Activated CD4-positive, alpha-beta T cell treated with anti-CD3 and anti-CD28 coated beads for 36 hours (primary cell): ENCODE data around the gene ARNT2. TPM values are rescaled to one million over a fixed set of nuclear protein-coding genes. Genes with fewer than 3 reads are reported as not detected.
"Not testable (repeated sequence)": the region's sequence is repeated elsewhere in the genome, so short reads cannot be mapped to it uniquely, and the experiment has no call there.

Source experiments
- ATAC-seq: fragments of 200-7000 bp; cut with Tn5 transposase; one replicate; pipeline ENCODE4 v1.10.0; 2021; ENCODE audit warnings: mild to moderate bottlenecking, moderate library complexity
- CTCF ChIA-PET: fragments of 350-600 bp; sonication (Branson Sonifier 250); formaldehyde crosslinking; loops from one replicate; lab custom pipeline; 2021; ENCODE audit warnings: antibody characterized with exemption; lab: Charles Lee
- POLR2A ChIA-PET: fragments of 350-600 bp; sonication (Branson Sonifier 250); formaldehyde crosslinking; loops from one replicate; lab custom pipeline; 2021; ENCODE audit warnings: antibody characterized with exemption, inconsistent platforms; lab: Charles Lee
- DNase-seq: peaks from one replicate; pipeline ENCODE4 v3.0.0-alpha.2; 2020
- H3K27ac Mint-ChIP-seq: one replicate; pipeline ENCODE4 v1.8.0; 2021; ENCODE audit warnings: mixed read lengths
- H3K27me3 Mint-ChIP-seq: one replicate; pipeline ENCODE4 v1.8.0; 2021; ENCODE audit warnings: mixed read lengths
- H3K36me3 Mint-ChIP-seq: one replicate; pipeline ENCODE4 v1.8.0; 2021; ENCODE audit warnings: low read depth, mixed read lengths
- H3K4me1 Mint-ChIP-seq: one replicate; pipeline ENCODE4 v1.8.0; 2021; ENCODE audit warnings: mixed read lengths
- H3K4me3 Mint-ChIP-seq: one replicate; pipeline ENCODE4 v1.8.0; 2021; ENCODE audit warnings: mild to moderate bottlenecking, moderate library complexity, mixed read lengths
- H3K9me3 Mint-ChIP-seq: one replicate; pipeline ENCODE4 v1.8.0; 2021; ENCODE audit warnings: low read depth, mixed read lengths
- intact Hi-C, 2 experiments: fragments of 100-400 bp; cut with DNase I in 1 of 2; cut with micrococcal nuclease in 1 of 2; formaldehyde crosslinking; loops; one replicate each; pipeline versions ENCODE4 v1.14.2 to v1.15.1; 2022 to 2024; cut with DNase I, micrococcal nuclease
- total RNA-seq, 2 experiments: library from RNA; stranded (reverse); gene quantifications; one replicate each; pipeline ENCODE4 v1.2.3, GENCODE V29; 2021

Gene ARNT2
- total RNA-seq, 2 experiments from 2014 or later = 0.05 to 0.19 TPM

DNA sequence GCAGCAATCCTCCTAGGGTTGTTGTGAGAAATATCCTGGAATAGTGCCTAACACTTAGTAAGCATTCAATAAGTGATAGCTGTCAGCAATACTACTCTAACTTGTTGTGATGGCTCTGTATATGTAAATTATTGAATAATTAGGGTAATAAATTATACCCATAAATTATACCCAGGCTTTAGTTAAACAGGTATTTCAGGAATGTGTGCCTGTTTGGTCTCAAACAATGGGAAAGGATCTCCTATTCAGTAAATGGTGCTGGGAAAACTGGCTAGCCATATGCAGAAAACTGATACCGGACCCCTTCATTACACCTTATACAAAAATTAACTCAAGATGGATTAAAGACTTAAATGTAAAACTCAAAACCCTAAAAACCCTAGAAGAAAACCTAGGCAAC, 14.8 kb upstream of the ARNT2 start:
- Mint-ChIP-seq H3K4me3 (no peak overlapping the region), H3K9me3 (no peaks in the 10 kb centered on the region), H3K27ac (no peak overlapping the region), H3K36me3 (no peaks in the 10 kb centered on the region), H3K27me3 (peaks cover 8% of the 10 kb centered on the region), H3K4me1 (no peaks in the 10 kb centered on the region)
- POLR2A ChIA-PET = no interaction called here
- ATAC-seq = no peak
- DNase-seq = no peak
- intact Hi-C loops = no loop called here
- CTCF ChIA-PET = no interaction called here

DNA sequence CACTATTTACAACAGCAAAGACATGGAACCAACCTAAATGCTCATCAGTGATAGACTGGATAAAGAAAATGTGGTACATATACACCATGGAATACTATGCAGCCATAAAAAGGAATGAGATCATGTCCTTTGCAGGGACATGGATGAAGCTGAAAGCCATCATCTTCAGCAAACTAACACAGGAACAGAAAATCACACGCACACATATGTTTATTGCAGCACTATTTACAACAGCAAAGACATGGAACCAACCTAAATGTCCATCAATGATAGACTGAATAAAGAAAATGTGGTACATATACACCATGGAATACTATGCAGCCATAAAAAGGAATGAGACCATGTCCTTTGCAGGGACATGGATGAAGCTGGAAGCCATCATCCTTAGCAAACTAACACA, 13.2 kb upstream of the ARNT2 start:
- intact Hi-C loops, ATAC-seq: not testable (repeated sequence)

DNA sequence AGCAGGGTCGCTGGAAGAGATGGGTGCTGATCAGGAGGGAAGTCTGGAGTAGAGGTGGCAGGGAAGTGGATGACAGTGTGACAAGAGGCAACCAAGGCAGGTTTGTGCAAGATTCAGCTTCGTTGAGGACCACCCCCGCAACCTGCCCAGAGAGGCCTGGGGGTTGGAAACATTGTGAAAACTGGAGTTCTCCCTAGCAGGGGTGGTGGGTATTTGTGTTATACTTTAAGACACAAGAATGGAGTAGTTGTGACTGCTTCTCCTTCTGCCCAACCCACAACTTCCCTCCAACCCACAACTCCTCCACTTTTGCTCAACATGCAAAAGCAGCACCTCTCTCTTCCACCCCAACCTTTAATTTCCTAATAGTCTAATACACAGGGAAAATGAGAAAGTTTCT, 8.6 kb upstream of the ARNT2 start:
- POLR2A ChIA-PET = no interaction called here

More for the DNA sequence above, 13.2 kb upstream of the ARNT2 start:
- H3K36me3 Mint-ChIP-seq, DNase-seq, H3K27ac Mint-ChIP-seq, CTCF ChIA-PET, POLR2A ChIA-PET, H3K27me3 Mint-ChIP-seq, H3K9me3 Mint-ChIP-seq, H3K4me1 Mint-ChIP-seq, H3K4me3 Mint-ChIP-seq: not testable (repeated sequence)

DNA sequence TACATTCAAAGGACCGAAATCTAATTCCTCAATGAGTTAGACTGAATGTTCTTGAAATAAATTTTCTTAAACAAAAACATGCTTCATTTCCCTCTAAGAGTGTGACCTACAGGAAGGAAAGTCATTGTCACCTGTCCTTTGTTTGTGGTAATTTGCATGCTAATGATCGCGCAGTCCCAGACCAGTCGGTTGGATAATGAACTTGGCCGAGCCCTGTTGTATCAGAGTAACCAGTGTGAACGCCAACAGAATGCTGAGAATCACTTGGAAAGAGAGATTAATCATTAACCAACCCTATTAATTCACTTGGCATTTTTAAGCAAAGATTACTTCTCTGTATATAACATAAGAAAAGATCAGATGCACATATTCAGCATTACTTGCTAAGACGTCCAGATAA, 8.1 kb upstream of the ARNT2 start:
- CTCF ChIA-PET = interaction anchor here (0.6 kb wide), 1 partner anchor 1375 kb away, joined by 3 read pairs; no protein-coding TSS in a partner anchor
- POLR2A ChIA-PET = no interaction called here
- intact Hi-C loops = no loop called here
- no peak overlapping the region for H3K27ac Mint-ChIP-seq
- no peak overlapping the region for H3K4me3 Mint-ChIP-seq
- H3K9me3 Mint-ChIP-seq = no peaks in the 10 kb centered on the region
- ATAC-seq (no peak), DNase-seq (no peak)
- no peaks in the 10 kb centered on the region for H3K4me1 Mint-ChIP-seq
- peaks cover 21% of the 10 kb centered on the region for H3K27me3 Mint-ChIP-seq
- H3K36me3 Mint-ChIP-seq = no peaks in the 10 kb centered on the region

More for the DNA sequence above, 8.6 kb upstream of the ARNT2 start:
- Mint-ChIP-seq H3K4me1 (no peaks in the 10 kb centered on the region), H3K27ac (no peak overlapping the region), H3K9me3 (no peaks in the 10 kb centered on the region), H3K4me3 (no peak overlapping the region), H3K27me3 (peaks cover 25% of the 10 kb centered on the region), H3K36me3 (no peaks in the 10 kb centered on the region)
- intact Hi-C loops = no loop called here
- ATAC-seq (no peak), DNase-seq (no peak)
- CTCF ChIA-PET = no interaction called here

DNA sequence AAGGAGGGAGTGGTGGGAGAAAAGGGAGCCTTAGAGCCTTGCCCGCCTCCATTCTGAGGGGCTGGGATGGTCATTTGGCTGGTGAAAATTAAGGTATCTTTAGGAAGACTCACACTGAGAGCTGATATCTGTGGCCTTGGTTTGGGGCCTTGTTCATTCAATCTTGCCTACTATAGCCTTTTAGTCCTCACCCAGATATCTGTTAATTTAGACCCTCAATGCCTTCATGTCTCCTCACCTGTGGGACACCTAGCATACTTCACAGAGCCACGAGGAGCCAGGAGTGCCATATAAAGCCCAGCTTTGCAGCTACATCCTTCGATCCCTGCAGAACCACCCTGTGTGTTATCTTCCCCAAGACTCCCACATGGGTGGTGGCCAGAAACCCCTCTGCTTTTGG, 4.7 kb upstream of the ARNT2 start:
- peaks cover 40% of the 10 kb centered on the region for H3K27me3 Mint-ChIP-seq
- H3K4me1 Mint-ChIP-seq = no peaks in the 10 kb centered on the region
- intact Hi-C loops = no loop called here
- no peak overlapping the region for H3K27ac Mint-ChIP-seq
- H3K4me3 Mint-ChIP-seq = no peak overlapping the region
- DNase-seq (no peak), ATAC-seq (no peak)
- no peaks in the 10 kb centered on the region for H3K9me3 Mint-ChIP-seq
- no peaks in the 10 kb centered on the region for H3K36me3 Mint-ChIP-seq
- POLR2A ChIA-PET = no interaction called here
- CTCF ChIA-PET = no interaction called here

DNA sequence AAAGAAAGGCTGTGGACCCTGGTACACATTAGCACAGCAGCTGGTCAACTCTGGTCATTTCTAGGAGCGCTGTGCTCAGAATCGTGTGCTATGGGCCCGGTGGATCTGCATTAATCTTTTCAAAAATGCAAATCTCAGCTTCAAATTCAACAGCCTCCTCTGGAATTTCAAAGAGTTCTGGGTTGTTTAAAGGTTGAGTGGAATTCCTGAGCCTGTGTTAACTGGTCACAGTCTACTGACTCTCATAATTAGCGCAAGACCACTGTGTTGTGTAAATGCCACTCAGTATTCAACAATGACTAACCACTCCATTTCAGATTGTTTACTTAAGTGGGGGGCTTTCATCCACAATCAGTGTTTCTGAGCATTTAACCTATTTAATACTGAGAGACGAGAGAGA, 2.7 kb upstream of the ARNT2 start:
- Mint-ChIP-seq H3K27me3 (peaks cover 53% of the 10 kb centered on the region), H3K4me3 (no peak overlapping the region), H3K4me1 (peaks cover 6% of the 10 kb centered on the region), H3K27ac (no peak overlapping the region), H3K36me3 (no peaks in the 10 kb centered on the region), H3K9me3 (no peaks in the 10 kb centered on the region)
- ChIA-PET CTCF (no interaction called here), POLR2A (no interaction called here)
- intact Hi-C loops = no loop called here
- ATAC-seq (no peak), DNase-seq (no peak)

DNA sequence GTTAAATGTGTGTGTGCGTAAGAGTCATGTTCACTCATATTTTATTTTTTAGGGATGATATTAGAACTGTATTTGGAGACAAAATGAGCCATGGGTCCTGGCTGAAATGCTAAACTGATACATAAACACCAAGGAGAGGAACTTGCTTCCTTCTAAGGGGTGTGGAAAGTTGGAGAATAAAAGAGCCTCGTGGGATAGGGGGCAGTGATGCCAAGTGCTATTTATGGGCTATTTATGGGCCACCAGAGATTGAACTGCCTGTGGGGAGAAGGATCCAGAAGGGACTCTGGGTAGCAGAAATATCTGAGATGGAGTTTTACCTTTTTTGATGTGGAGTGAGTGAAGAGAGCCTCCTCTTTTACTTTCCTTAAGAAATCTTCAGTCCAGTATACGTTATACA, 1.8 kb upstream of the ARNT2 start:
- intact Hi-C loops = no loop called here
- Mint-ChIP-seq H3K4me1 (peaks cover 6% of the 10 kb centered on the region), H3K9me3 (no peaks in the 10 kb centered on the region), H3K4me3 (no peak overlapping the region), H3K27me3 (peaks cover 50% of the 10 kb centered on the region), H3K27ac (no peak overlapping the region), H3K36me3 (no peaks in the 10 kb centered on the region)
- DNase-seq (no peak), ATAC-seq (no peak)
- ChIA-PET CTCF (no interaction called here), POLR2A (no interaction called here)

DNA sequence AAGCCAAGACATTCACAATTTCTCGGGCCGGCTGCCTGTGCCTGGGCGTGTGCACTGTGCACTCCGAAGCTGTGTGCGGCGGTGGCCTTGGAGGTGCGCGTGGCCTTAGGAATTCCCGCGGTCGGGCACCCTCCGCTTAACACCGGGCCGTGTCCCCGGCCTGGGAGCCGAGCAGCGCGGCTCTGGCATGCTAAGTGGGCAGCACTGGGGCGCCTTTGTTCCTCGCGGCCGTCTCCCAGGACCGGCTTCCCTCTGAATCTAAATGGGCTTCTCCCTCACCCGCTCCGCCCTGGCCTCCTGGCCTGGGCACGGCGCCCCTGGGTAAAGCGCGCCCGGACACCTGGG, 498 bp upstream of the ARNT2 start:
- Mint-ChIP-seq H3K27me3 (peaks cover 54% of the 10 kb centered on the region), H3K27ac (no peak overlapping the region), H3K4me3 (no peak overlapping the region), H3K36me3 (no peaks in the 10 kb centered on the region), H3K4me1 (peaks cover 6% of the 10 kb centered on the region), H3K9me3 (no peaks in the 10 kb centered on the region)
- DNase-seq = peak; percentile 7
- no peak for ATAC-seq
- ChIA-PET POLR2A (no interaction called here), CTCF (no interaction called here)
- intact Hi-C loops = no loop called here

DNA sequence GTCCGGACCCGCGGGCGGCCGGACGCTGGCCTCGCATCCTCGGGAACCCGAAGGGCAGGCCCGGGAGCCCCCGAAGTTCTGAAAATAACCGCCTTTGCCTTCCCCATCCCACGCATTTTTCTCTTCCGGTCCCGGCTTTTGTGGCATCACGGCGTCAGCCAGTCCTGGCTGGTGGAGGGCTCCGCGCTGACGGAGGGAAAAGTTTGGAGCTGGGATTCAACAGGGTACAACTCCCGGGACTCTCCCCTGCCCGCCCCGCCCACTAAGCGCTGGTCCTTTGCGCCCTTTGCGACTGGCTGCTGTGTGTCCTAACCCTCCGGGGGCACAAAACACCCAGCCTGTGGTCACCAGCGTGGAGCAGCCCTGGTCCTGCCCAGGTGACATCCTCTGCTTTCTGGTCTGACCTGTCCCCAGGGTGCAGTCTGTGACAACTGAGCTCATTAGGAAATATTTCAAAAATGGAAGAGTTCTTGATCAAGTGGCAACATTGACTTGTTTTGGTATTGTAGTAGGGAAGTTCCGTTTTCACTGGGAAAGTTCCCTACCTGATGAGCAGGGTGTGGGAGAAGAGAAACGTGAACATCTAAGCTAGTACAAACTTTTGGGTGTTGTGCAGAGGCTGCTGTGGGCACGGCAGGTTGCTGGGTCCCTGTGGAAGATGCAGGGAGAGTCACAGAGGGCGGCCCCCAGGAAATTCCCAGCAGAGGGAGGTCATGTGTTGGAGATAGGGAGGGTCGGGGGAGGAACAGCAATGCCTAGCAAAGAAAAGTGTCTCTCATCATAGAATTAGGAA, 775 bp downstream of the ARNT2 start:
- Mint-ChIP-seq H3K4me1 (peaks cover 6% of the 10 kb centered on the region), H3K27ac (no peak overlapping the region), H3K27me3 (peaks cover 60% of the 10 kb centered on the region), H3K9me3 (no peaks in the 10 kb centered on the region), H3K4me3 (no peak overlapping the region), H3K36me3 (no peaks in the 10 kb centered on the region)
- DNase-seq = peak; percentile 44
- ChIA-PET CTCF (no interaction called here), POLR2A (no interaction called here)
- intact Hi-C loops = no loop called here
- ATAC-seq = peak; percentile 33

DNA sequence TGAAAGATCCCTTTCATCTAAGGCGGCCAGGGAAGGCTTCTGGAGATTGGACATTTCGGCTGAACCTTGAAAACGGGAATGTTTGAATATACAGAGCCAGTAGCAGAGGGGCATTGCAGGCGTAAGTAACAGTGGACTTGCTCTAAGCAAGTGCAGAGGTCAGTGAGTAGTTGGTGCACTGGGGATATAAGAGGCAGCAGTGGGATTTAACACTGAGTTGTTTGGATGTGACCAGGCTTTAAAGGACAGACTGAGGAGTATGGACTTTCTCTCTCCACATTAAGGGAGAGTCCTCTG, 1.3 kb downstream of the ARNT2 start:
- ChIA-PET POLR2A (no interaction called here), CTCF (no interaction called here)
- H3K4me1 Mint-ChIP-seq = peaks cover 6% of the 10 kb centered on the region
- H3K27me3 Mint-ChIP-seq = peaks cover 55% of the 10 kb centered on the region
- no peak for DNase-seq
- H3K27ac Mint-ChIP-seq = no peak overlapping the region
- no peaks in the 10 kb centered on the region for H3K9me3 Mint-ChIP-seq
- intact Hi-C loops = no loop called here
- no peaks in the 10 kb centered on the region for H3K36me3 Mint-ChIP-seq
- ATAC-seq = no peak
- no peak overlapping the region for H3K4me3 Mint-ChIP-seq

DNA sequence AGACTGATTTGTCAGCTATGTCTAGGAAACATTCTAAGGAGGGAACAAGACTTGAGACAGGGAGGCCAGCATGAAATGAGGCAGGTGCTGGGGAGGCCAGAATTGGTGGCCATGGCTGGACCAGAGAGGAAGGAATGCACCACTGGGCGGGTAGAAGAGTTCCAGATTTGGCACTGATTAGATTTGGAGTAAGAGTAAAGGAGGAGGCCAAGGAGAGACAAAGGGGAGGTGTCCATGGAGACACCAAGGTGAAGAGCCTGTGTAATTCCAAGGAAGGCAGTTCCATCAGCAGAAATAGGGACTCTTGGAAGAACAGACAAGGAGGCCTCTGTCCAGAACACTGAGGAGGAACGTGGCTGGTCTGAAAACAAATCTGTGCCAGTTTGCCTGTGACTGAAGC, 1.8 kb downstream of the ARNT2 start:
- no peaks in the 10 kb centered on the region for H3K9me3 Mint-ChIP-seq
- H3K4me1 Mint-ChIP-seq = peaks cover 6% of the 10 kb centered on the region
- no peak overlapping the region for H3K27ac Mint-ChIP-seq
- H3K27me3 Mint-ChIP-seq = peaks cover 58% of the 10 kb centered on the region
- no peak for ATAC-seq
- CTCF ChIA-PET = no interaction called here
- intact Hi-C loops = no loop called here
- DNase-seq = no peak
- no peak overlapping the region for H3K4me3 Mint-ChIP-seq
- H3K36me3 Mint-ChIP-seq = no peaks in the 10 kb centered on the region
- POLR2A ChIA-PET = no interaction called here

DNA sequence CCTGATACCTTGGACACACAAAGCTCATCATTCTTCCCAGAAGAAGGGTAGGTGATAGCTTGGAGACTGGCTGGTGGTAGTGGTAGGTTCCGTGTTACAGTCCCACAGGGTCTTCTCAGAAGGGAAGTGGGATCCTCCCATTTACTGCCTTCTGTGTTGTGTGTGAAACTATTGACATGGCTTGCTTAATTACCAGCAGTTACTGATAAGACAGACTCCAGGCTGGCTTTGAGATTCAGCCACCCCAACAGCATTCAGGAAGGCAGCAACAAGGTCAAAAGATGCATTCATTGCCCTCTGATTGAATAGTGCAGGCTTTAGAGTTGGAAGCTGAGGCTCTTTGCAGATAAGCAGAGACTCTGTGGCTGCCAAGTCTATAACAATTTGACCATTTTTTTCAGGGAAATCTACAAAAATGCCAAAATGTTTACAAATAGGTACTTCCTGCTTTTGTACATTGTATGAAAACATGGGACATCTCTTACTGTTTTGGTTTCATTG, 7.7 kb downstream of the ARNT2 start:
- Mint-ChIP-seq H3K9me3 (no peaks in the 10 kb centered on the region), H3K27ac (no peak overlapping the region), H3K4me3 (no peak overlapping the region), H3K27me3 (peaks cover 31% of the 10 kb centered on the region), H3K36me3 (no peaks in the 10 kb centered on the region), H3K4me1 (no peaks in the 10 kb centered on the region)
- ChIA-PET CTCF (no interaction called here), POLR2A (no interaction called here)
- DNase-seq (no peak), ATAC-seq (no peak)
- intact Hi-C loops = no loop called here
